Testis (tissue), 2 donors: ENCODE measurements around the gene LGALS13.

ENCODE experiments used
- POLR2A ChIP-seq: fragments of 450-650 bp; IDR thresholded peaks from one replicate; pipeline ENCODE4 v1.6.1; 2017; ENCODE audit warnings: antibody characterized with exemption, mild to moderate bottlenecking, moderate library complexity
- TF ChIP-seq, protein P1 (sequence below), 3 experiments: fragments of 450-650 bp in 2 of 3; fragments of 200-600 bp in 1 of 3; sonication (generic) in 1 of 3; IDR thresholded peaks; one replicate each; pipeline ENCODE4 v1.5.1; 2016 to 2019; ENCODE audit warnings: antibody characterized with exemption in 3 of 3, mild to moderate bottlenecking in 2 of 3, moderate library complexity in 1 of 3

DNA sequence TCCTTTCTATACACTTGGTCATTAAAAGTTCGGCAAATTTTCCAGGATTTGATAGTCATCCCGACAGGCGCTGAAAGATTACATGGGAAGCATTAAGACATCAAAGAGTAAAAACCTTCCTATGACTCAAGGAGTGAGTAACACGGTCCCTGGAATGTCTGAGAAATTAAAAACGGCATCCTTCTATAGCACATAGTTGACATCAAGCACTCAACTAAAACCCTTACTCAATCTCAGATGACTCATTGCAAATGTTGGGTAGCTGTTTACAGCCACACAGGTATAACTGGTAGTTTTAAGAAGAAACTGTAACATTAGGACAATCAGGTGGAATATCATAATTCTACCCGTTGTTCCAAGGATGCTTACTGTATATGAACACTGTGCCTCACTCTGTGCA is 6.4 kb upstream of the LGALS13 start:
- TF ChIP-seq, protein P1, sequence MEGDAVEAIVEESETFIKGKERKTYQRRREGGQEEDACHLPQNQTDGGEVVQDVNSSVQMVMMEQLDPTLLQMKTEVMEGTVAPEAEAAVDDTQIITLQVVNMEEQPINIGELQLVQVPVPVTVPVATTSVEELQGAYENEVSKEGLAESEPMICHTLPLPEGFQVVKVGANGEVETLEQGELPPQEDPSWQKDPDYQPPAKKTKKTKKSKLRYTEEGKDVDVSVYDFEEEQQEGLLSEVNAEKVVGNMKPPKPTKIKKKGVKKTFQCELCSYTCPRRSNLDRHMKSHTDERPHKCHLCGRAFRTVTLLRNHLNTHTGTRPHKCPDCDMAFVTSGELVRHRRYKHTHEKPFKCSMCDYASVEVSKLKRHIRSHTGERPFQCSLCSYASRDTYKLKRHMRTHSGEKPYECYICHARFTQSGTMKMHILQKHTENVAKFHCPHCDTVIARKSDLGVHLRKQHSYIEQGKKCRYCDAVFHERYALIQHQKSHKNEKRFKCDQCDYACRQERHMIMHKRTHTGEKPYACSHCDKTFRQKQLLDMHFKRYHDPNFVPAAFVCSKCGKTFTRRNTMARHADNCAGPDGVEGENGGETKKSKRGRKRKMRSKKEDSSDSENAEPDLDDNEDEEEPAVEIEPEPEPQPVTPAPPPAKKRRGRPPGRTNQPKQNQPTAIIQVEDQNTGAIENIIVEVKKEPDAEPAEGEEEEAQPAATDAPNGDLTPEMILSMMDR (IDR thresholded peaks at IDR 0.05): no peak
- TF ChIP-seq POLR2A: no peak
